PC-9 (cell line): Measurements from ENCODE around the gene S100B. TPM values are rescaled to one million over a fixed set of nuclear protein-coding genes. Genes with fewer than 3 reads are reported as not detected.

Source experiments
- BruUV-seq: library from RNA; stranded (reverse); fragments of 400-500 nt; replicated peaks from 2 replicates; lab custom pipeline; 2021; lab: Mats Ljungman, UMichigan
- CTCF ChIA-PET: fragments of 300-600 bp; sonication (Branson Sonifier 250); formaldehyde crosslinking; loops from one replicate; lab custom pipeline; 2022; ENCODE audit warnings: antibody characterized with exemption; lab: Charles Lee
- POLR2A ChIA-PET: fragments of 300-600 bp; sonication (Branson Sonifier 250); formaldehyde crosslinking; loops from one replicate; lab custom pipeline; 2022; ENCODE audit warnings: antibody characterized with exemption; ENCODE audit not compliant: unreplicated experiment; lab: Charles Lee
- DNase-seq, 2 experiments: peaks; one replicate each; pipeline versions ENCODE4 v3.0.0 to v3.0.0-alpha.2; 2015 to 2022; ENCODE audit warnings: mixed read lengths in 1 of 2
- H2AFZ ChIP-seq: fragments of 200-600 bp; sonication (generic); 2 replicates; pipeline ENCODE4 v1.8.1; 2017; ENCODE audit warnings: antibody characterized with exemption
- H3F3A ChIP-seq: fragments of 200-600 bp; sonication (generic); 2 replicates; pipeline ENCODE4 v1.8.1; 2017; ENCODE audit warnings: antibody characterized with exemption, mild to moderate bottlenecking, low read depth; ENCODE audit not compliant: insufficient read depth
- H3K27ac ChIP-seq: fragments of 200-600 bp; sonication (generic); 2 replicates; pipeline ENCODE4 v1.6.1; 2016; ENCODE audit warnings: mixed run types
- H3K27me3 ChIP-seq: fragments of 200-600 bp; sonication (generic); 2 replicates; pipeline ENCODE4 v1.6.1; 2016; ENCODE audit warnings: low read depth, mixed run types; ENCODE audit not compliant: insufficient read depth
- H3K36me3 ChIP-seq: fragments of 200-600 bp; sonication (generic); 2 replicates; pipeline ENCODE4 v1.6.1; 2016; ENCODE audit warnings: low read depth, mixed run types
- H3K4me1 ChIP-seq: fragments of 200-600 bp; sonication (generic); replicated peaks from 2 replicates; pipeline ENCODE4 v1.6.1; 2016; ENCODE audit warnings: mixed run types; ENCODE audit not compliant: insufficient read depth
- H3K4me2 ChIP-seq: fragments of 200-600 bp; sonication (generic); 2 replicates; pipeline ENCODE4 v1.6.1; 2017; ENCODE audit warnings: mixed run types
- H3K4me3 ChIP-seq: fragments of 200-600 bp; sonication (generic); 2 replicates; pipeline ENCODE4 v1.6.1; 2016; ENCODE audit warnings: mixed run types
- H3K79me2 ChIP-seq: fragments of 200-600 bp; sonication (generic); 2 replicates; pipeline ENCODE4 v1.6.1; 2017; ENCODE audit warnings: low read depth, mixed run types
- H3K9me2 ChIP-seq: fragments of 200-600 bp; sonication (generic); 2 replicates; pipeline ENCODE4 v1.8.1; 2017; ENCODE audit warnings: mild to moderate bottlenecking; ENCODE audit not compliant: insufficient read depth
- H3K9me3 ChIP-seq: fragments of 200-600 bp; sonication (generic); 2 replicates; pipeline ENCODE4 v1.8.1; 2016; ENCODE audit warnings: low read depth; ENCODE audit not compliant: insufficient read depth
- H4K20me1 ChIP-seq: fragments of 200-600 bp; sonication (generic); 2 replicates; pipeline ENCODE4 v1.8.1; 2017; ENCODE audit not compliant: insufficient read depth
- EZH2 ChIP-seq: fragments of 200-600 bp; sonication (generic); IDR thresholded peaks from 2 replicates; pipeline ENCODE4 v1.8.0; 2017; ENCODE audit warnings: antibody characterized with exemption, low read depth
- intact Hi-C: fragments of 100-400 bp; cut with micrococcal nuclease; formaldehyde crosslinking; loops from one replicate; pipeline ENCODE4 v1.10.0; 2022; ENCODE audit not compliant: unreplicated experiment
- total RNA-seq: library from RNA; stranded (reverse); gene quantifications from 2 replicates; pipeline ENCODE4 v1.2.3, GENCODE V29; 2021
- TF ChIP-seq, protein P1 (sequence below): fragments of 200-600 bp; sonication (generic); conservative IDR thresholded peaks from 2 replicates; pipeline ENCODE4 v1.6.1; 2017; ENCODE audit warnings: mixed run types, antibody characterized with exemption, mild to moderate bottlenecking, moderate library complexity

The S100B gene
- total RNA-seq, 1 experiment from 2014 or later: not detected

DNA sequence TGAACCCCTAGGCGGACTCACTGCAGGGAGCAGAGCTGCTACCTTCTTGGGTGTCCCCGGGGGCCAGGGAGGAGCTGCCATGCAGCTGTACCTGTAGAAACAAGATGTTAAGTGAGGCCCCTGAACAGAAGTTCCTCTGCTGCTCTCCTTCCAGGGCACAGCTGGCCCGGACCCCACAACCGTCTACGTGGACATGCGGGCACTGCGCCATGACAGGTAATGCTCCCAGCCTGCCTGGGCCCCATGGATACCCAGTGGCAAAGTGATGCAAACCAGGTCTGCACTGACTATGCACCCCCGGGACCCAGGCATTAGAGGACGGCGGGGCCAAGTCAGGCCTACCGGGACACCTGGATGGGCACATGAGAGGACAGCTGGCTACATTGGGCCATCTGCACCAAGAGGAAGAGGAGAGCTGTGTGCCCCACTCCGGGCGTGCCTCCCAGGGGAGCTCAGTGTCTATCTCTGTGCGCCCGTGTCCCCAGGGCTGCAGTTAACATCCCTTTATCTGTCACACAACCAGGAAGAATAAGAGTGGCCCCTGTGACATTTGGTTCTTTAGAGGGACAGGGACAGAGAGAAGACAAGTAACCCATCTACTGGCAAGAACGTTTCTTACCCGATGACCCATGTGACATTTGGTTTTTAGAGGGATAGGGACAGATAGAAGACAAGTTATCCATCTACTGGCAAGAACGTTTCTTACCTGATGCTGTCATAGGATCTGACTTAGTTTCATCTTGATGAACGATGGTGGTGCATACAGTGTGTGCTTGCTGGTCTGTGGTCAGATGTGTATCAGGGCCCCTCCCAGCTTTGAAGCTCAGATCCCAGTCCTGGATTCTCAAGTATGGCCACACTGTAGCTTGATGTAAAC lies 44.1 kb downstream of the S100B start:
- ChIA-PET POLR2A (no interaction called here), CTCF (no interaction called here)
- H3K79me2 ChIP-seq: no peaks in the 10 kb centered on the region
- H3K4me1 ChIP-seq: no peaks in the 10 kb centered on the region
- no peaks in the 10 kb centered on the region for H3K9me2 ChIP-seq
- no peak overlapping the region for H2AFZ ChIP-seq
- H3K9me3 ChIP-seq: no peaks in the 10 kb centered on the region
- no peak for TF ChIP-seq EZH2
- TF ChIP-seq, protein P1, sequence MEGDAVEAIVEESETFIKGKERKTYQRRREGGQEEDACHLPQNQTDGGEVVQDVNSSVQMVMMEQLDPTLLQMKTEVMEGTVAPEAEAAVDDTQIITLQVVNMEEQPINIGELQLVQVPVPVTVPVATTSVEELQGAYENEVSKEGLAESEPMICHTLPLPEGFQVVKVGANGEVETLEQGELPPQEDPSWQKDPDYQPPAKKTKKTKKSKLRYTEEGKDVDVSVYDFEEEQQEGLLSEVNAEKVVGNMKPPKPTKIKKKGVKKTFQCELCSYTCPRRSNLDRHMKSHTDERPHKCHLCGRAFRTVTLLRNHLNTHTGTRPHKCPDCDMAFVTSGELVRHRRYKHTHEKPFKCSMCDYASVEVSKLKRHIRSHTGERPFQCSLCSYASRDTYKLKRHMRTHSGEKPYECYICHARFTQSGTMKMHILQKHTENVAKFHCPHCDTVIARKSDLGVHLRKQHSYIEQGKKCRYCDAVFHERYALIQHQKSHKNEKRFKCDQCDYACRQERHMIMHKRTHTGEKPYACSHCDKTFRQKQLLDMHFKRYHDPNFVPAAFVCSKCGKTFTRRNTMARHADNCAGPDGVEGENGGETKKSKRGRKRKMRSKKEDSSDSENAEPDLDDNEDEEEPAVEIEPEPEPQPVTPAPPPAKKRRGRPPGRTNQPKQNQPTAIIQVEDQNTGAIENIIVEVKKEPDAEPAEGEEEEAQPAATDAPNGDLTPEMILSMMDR: no peak
- no peak overlapping the region for H3K4me2 ChIP-seq
- no peak for DNase-seq
- H3K4me3 ChIP-seq: no peak overlapping the region
- H3K27ac ChIP-seq: no peak overlapping the region
- intact Hi-C loops: no loop called here
- H3K27me3 ChIP-seq: no peaks in the 10 kb centered on the region
- H3F3A ChIP-seq: no peaks in the 10 kb centered on the region
- no peaks in the 10 kb centered on the region for H4K20me1 ChIP-seq
- no peaks in the 10 kb centered on the region for H3K36me3 ChIP-seq
- no TSS peak for BruUV-seq

DNA sequence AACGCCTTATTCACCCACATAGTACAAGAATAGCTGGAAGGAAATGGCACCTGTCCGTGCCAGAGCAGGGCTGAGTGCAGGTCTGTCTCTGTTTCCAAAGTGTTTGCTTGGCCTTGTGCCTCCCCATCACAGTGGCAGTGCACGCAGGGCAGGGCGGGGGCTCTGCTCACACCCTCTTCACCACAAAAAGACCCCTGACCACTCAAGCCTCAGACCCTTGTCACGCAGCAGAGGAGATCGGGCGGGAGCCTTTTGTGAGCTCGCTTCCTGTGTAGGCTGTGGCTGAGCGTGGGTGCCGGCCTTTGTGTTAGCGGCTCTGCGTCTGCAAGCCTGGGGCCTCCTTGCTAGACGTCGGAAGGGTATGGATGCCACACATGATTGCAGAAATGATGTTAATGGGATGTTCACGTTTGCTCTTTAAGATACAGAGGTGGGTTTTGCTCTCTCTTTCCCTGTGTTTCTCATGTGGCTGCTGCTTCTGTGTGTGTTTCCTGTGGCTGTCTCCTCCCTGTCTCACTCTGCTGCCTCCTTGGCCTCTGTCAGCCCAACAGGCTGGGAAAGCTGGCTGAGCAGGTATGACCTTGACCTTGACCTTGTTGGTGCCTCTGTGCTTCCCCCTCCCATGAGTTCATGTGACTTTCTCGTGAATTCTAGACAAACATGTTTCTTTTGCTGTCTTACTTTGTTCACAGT lies 45.4 kb downstream of the S100B start:
- H3K4me3 ChIP-seq: no peak overlapping the region
- DNase-seq: no peak
- TF ChIP-seq, protein P1: no peak
- no peak for TF ChIP-seq EZH2
- BruUV-seq: no TSS peak
- H3F3A ChIP-seq: no peaks in the 10 kb centered on the region
- no peaks in the 10 kb centered on the region for H3K4me1 ChIP-seq
- no peak overlapping the region for H3K4me2 ChIP-seq
- no peaks in the 10 kb centered on the region for H3K79me2 ChIP-seq
- H2AFZ ChIP-seq: no peak overlapping the region
- ChIA-PET CTCF (no interaction called here), POLR2A (no interaction called here)
- no peaks in the 10 kb centered on the region for H3K27me3 ChIP-seq
- no peaks in the 10 kb centered on the region for H3K9me2 ChIP-seq
- no peaks in the 10 kb centered on the region for H3K9me3 ChIP-seq
- H3K36me3 ChIP-seq: no peaks in the 10 kb centered on the region
- no peak overlapping the region for H3K27ac ChIP-seq
- intact Hi-C loops: no loop called here
- H4K20me1 ChIP-seq: no peaks in the 10 kb centered on the region

DNA sequence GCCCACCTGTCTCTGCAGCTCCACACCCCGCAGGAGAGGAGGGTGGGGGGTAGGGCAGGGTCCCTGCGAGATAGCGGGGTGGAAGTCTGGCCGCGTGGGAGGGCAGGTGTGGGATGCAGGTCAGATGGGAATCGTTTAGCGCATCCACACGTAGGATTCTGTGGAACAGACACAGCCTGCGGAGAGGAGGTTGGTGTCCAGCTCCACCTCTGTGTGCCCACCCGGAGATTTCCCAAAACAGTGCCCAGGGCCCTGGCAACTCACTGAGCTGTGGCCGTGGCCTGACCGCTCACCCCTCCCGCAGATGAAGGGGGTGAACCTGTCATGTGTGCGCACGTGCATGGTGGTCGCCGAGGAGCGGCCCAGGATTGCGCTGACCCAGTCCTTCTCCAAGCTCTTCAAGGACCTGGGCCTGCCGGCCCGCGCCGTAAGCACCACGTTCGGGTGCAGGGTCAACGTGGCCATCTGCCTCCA lies 46.9 kb downstream of the S100B start:
- no peaks in the 10 kb centered on the region for H3K4me1 ChIP-seq
- no peak overlapping the region for H3K27ac ChIP-seq
- no peaks in the 10 kb centered on the region for H3F3A ChIP-seq
- no peak for TF ChIP-seq EZH2
- TF ChIP-seq, protein P1: no peak
- no peaks in the 10 kb centered on the region for H3K36me3 ChIP-seq
- intact Hi-C loops: no loop called here
- no peak overlapping the region for H3K4me2 ChIP-seq
- no peaks in the 10 kb centered on the region for H3K9me3 ChIP-seq
- H3K9me2 ChIP-seq: no peaks in the 10 kb centered on the region
- no TSS peak for BruUV-seq
- no peak overlapping the region for H2AFZ ChIP-seq
- no peaks in the 10 kb centered on the region for H4K20me1 ChIP-seq
- H3K4me3 ChIP-seq: no peak overlapping the region
- no peaks in the 10 kb centered on the region for H3K27me3 ChIP-seq
- no peaks in the 10 kb centered on the region for H3K79me2 ChIP-seq
- ChIA-PET CTCF (no interaction called here), POLR2A (no interaction called here)
- DNase-seq: no peak
